SK-N-SH (cell line): ENCODE data around the gene SLCO3A1. TPM values are rescaled to one million over a fixed set of nuclear protein-coding genes. Genes with fewer than 3 reads are reported as not detected.

Experiments used
- CTCF ChIA-PET: fragments of 300-600, 350-600 bp; formaldehyde crosslinking; extraction: SDS; loops from one replicate; lab custom pipeline; 2021; lab: Yijun Ruan, JAX
- POLR2A ChIA-PET: fragments of 350-600 bp; sonication (Branson Sonifier 250); formaldehyde crosslinking; extraction: SDS; loops from one replicate; lab custom pipeline; 2020; ENCODE audit warnings: antibody characterized with exemption, inconsistent platforms; lab: Yijun Ruan, JAX
- DNase-seq: peaks from one replicate; pipeline ENCODE4 v3.0.0; 2012
- H2AFZ ChIP-seq: fragments of 200-600 bp; sonication (generic); 2 replicates; pipeline ENCODE4 v1.8.1; 2016; ENCODE audit warnings: antibody characterized with exemption, mild to moderate bottlenecking, low read depth
- H3F3A ChIP-seq: fragments of 200-600 bp; sonication (generic); replicated peaks from 2 replicates; pipeline ENCODE3; 2016; ENCODE audit warnings: antibody characterized with exemption, mild to moderate bottlenecking; ENCODE audit not compliant: insufficient read depth
- H3K27ac ChIP-seq, 2 experiments: fragments of 200-500 bp in 1 of 2; fragments of 200-600 bp in 1 of 2; sonication (Bioruptor generic) in 1 of 2; sonication (generic), shearing (Covaris generic) in 1 of 2; 2 replicates each; pipeline versions ENCODE4 v1.5.1 to v1.6.1; 2014 to 2016; ENCODE audit warnings: low read depth in 2 of 2, inconsistent platforms in 1 of 2, low read length in 1 of 2, mild to moderate bottlenecking in 1 of 2, mixed read lengths in 1 of 2
- H3K27me3 ChIP-seq: fragments of 200-600 bp; sonication (generic), shearing (Covaris generic); 2 replicates; pipeline ENCODE4 v1.6.1; 2016; ENCODE audit warnings: mixed run types; ENCODE audit not compliant: insufficient read depth
- H3K36me3 ChIP-seq, 2 experiments: fragments of 200-500 bp in 1 of 2; fragments of 200-600 bp in 1 of 2; sonication (Bioruptor generic) in 1 of 2; sonication (generic) in 1 of 2; replicated peaks in 1 of 2; 2 replicates each; pipeline versions ENCODE3 to v1.5.1; 2014 to 2016; ENCODE audit warnings: low read length in 1 of 2, mild to moderate bottlenecking in 1 of 2; ENCODE audit not compliant: insufficient read depth in 2 of 2, control insufficient read depth in 1 of 2
- H3K4me1 ChIP-seq, 2 experiments: fragments of 200-500 bp in 1 of 2; fragments of 200-600 bp in 1 of 2; sonication (Bioruptor generic) in 1 of 2; sonication (generic), shearing (Covaris generic) in 1 of 2; 2 replicates each; pipeline versions ENCODE4 v1.5.1 to v1.6.1; 2014 to 2016; ENCODE audit warnings: low read depth in 1 of 2, low read length in 1 of 2, mixed run types in 1 of 2; ENCODE audit not compliant: insufficient read depth in 2 of 2, control insufficient read depth in 1 of 2
- H3K4me2 ChIP-seq: fragments of 200-600 bp; sonication (generic), shearing (Covaris generic); 2 replicates; pipeline ENCODE4 v1.6.1; 2017; ENCODE audit warnings: mixed run types
- H3K4me3 ChIP-seq, 2 experiments: fragments of 200-500 bp in 1 of 2; fragments of 200-600 bp in 1 of 2; sonication (Bioruptor generic) in 1 of 2; sonication (generic), shearing (Covaris generic) in 1 of 2; 2 replicates each; pipeline versions ENCODE4 v1.5.1 to v1.8.1; 2014 to 2016; ENCODE audit warnings: low read depth in 2 of 2, inconsistent platforms in 1 of 2, low read length in 1 of 2, mild to moderate bottlenecking in 1 of 2, mixed read lengths in 1 of 2, moderate library complexity in 1 of 2
- H3K79me2 ChIP-seq: fragments of 200-600 bp; sonication (generic); 2 replicates; pipeline ENCODE4 v1.8.1; 2017; ENCODE audit warnings: mild to moderate bottlenecking; ENCODE audit not compliant: insufficient read depth
- H3K9ac ChIP-seq: fragments of 200-600 bp; sonication (generic); 2 replicates; pipeline ENCODE4 v1.6.1; 2017; ENCODE audit warnings: mixed run types
- H3K9me2 ChIP-seq: fragments of 200-600 bp; sonication (generic); 2 replicates; pipeline ENCODE4 v1.6.1; 2017; ENCODE audit warnings: mixed run types
- H3K9me3 ChIP-seq: fragments of 200-600 bp; sonication (generic); 2 replicates; pipeline ENCODE4 v1.6.1; 2017; ENCODE audit warnings: mixed run types, mild to moderate bottlenecking, moderate library complexity
- H4K20me1 ChIP-seq: fragments of 200-600 bp; sonication (generic); 2 replicates; pipeline ENCODE4 v1.6.1; 2017; ENCODE audit warnings: mild to moderate bottlenecking, mixed run types; ENCODE audit not compliant: insufficient read depth
- CTCF ChIP-seq: fragments of 200-600 bp; sonication (generic); IDR thresholded peaks from 2 replicates; pipeline ENCODE4 v1.6.1; 2017; ENCODE audit warnings: antibody characterized with exemption, mild to moderate bottlenecking, moderate library complexity
- EZH2phosphoT487 ChIP-seq: fragments of 200-600 bp; sonication (generic); IDR thresholded peaks from 2 replicates; pipeline ENCODE4 v1.6.1; 2017; ENCODE audit warnings: low read depth, mixed run types, mild to moderate bottlenecking, antibody characterized with exemption, moderate library complexity, borderline replicate concordance
- FOXJ3 ChIP-seq: sonication (generic); formaldehyde crosslinking; IDR thresholded peaks from 2 replicates; pipeline ENCODE4 v1.5.1; 2020; ENCODE audit warnings: mild to moderate bottlenecking, missing genetic modification reagents
- FOXM1 ChIP-seq: IDR thresholded peaks from 2 replicates; pipeline ENCODE4 v1.4.0; 2012; ENCODE audit warnings: low read depth, mild to moderate bottlenecking
- IRF3 ChIP-seq: fragments of 150-350 bp; IDR thresholded peaks from 2 replicates; pipeline ENCODE4 v1.6.1; 2016; ENCODE audit warnings: mild to moderate bottlenecking, low read depth, low read length
- JUND ChIP-seq: IDR thresholded peaks from 2 replicates; pipeline ENCODE4 v1.4.0; 2012
- NRF1 ChIP-seq: IDR thresholded peaks from 2 replicates; pipeline ENCODE4 v1.6.1; 2012; ENCODE audit warnings: low read depth, mild to moderate bottlenecking, low read length
- POLR2AphosphoS5 ChIP-seq: IDR thresholded peaks from 2 replicates; pipeline ENCODE4 v1.6.1; 2012; ENCODE audit warnings: low read depth, low read length
- RCOR1 ChIP-seq: fragments of 150-350 bp; IDR thresholded peaks from 2 replicates; pipeline ENCODE4 v1.6.1; 2017; ENCODE audit warnings: antibody characterized with exemption, low read length
- TCF12 ChIP-seq: IDR thresholded peaks from 2 replicates; pipeline ENCODE4 v1.4.0; 2012
- TEAD4 ChIP-seq: IDR thresholded peaks from 2 replicates; pipeline ENCODE4 v1.4.0; 2012; ENCODE audit warnings: mild to moderate bottlenecking, borderline replicate concordance; ENCODE audit not compliant: insufficient read depth
- USF2 ChIP-seq: fragments of 150-350 bp; IDR thresholded peaks from 2 replicates; pipeline ENCODE4 v1.6.1; 2017; ENCODE audit warnings: antibody characterized with exemption, low read length, low read depth, borderline replicate concordance
- YY1 ChIP-seq: IDR thresholded peaks from 2 replicates; pipeline ENCODE4 v1.4.0; 2012; ENCODE audit warnings: low read depth, mild to moderate bottlenecking
- WGBS: methylation state at CpG from one replicate; pipeline ENCODE4 v1.1.6; 2017; ENCODE audit warnings: low lambda C conversion rate; 5-methylcytosine and 5-hydroxymethylcytosine counted together
- polyA plus RNA-seq, 3 experiments: library from polyadenylated mRNA; depleted of rRNA; stranded (reverse); fragments of >200 nt; gene quantifications; 2 replicates each; pipeline ENCODE4 v1.2.3, GENCODE V29; 2012

SLCO3A1 gene
- polyA plus RNA-seq, 1 of the 3 experiments (the other 2 are of a cell fraction), result 19.7 TPM

GRCh38 chr15:92041371-92041770 lies 187.9 kb downstream of the SLCO3A1 start:
- H3K36me3 ChIP-seq, result no peaks in the 10 kb centered on the region
- H4K20me1 ChIP-seq, result no peaks in the 10 kb centered on the region
- H3K27me3 ChIP-seq, result no peaks in the 10 kb centered on the region
- no peaks in the 10 kb centered on the region for H3K9me3 ChIP-seq
- no peaks in the 10 kb centered on the region for H3K79me2 ChIP-seq
- H3F3A ChIP-seq, result no peaks in the 10 kb centered on the region
- no peak for TF ChIP-seq EZH2phosphoT487
- CTCF ChIA-PET, result interaction anchor here (0.7 to 1.1 kb wide), 2 partner anchors 13 to 36 kb away, joined by 3 to 5 read pairs; no protein-coding TSS in a partner anchor
- no peaks in the 10 kb centered on the region for H3K9me2 ChIP-seq
- WGBS, result 83% methylated on average over 4 of the region's 4 CpGs
- POLR2A ChIA-PET, result no interaction called here
- DNase-seq, result no peak
- peaks cover 0 to 3% of the 10 kb centered on the region in 2 experiments; a peak in 1 of 4 replicates for H3K4me1 ChIP-seq
- H2AFZ ChIP-seq, result no peak overlapping the region
- H3K27ac ChIP-seq, result no peak overlapping the region
- no peak overlapping the region for H3K4me3 ChIP-seq
- no peak overlapping the region for H3K4me2 ChIP-seq
- no peak overlapping the region for H3K9ac ChIP-seq

- Histone ChIP-seq H3K79me2 (no peaks in the 10 kb centered on the region), H4K20me1 (no peaks in the 10 kb centered on the region), H3K36me3 (no peaks in the 10 kb centered on the region), H3K4me2 (no peak overlapping the region), H3K9ac (no peak overlapping the region), H3F3A (no peaks in the 10 kb centered on the region), H3K9me2 (no peaks in the 10 kb centered on the region)
- POLR2A ChIA-PET, result no interaction called here
- DNase-seq, result no peak
- no peak for TF ChIP-seq FOXM1
- TF ChIP-seq USF2, result no peak
- TF ChIP-seq TEAD4, result no peak
- TF ChIP-seq NRF1, result no peak
- TF ChIP-seq RCOR1, result no peak
- TF ChIP-seq TCF12, result no peak
- no peak for TF ChIP-seq POLR2AphosphoS5
- TF ChIP-seq, all 33 proteins: peak for 0
- Histone ChIP-seq H3K27ac (no peak overlapping the region), H3K9me3 (no peaks in the 10 kb centered on the region), H3K4me3 (no peak overlapping the region), H3K27me3 (no peaks in the 10 kb centered on the region), H3K4me1 (peaks cover 0 to 3% of the 10 kb centered on the region in 2 experiments; a peak in 1 of 4 replicates), H2AFZ (no peak overlapping the region)
- CTCF ChIA-PET, result no interaction called here
- 71% methylated on average over 2 of the region's 3 CpGs for WGBS
Observed at GRCh38 chr15:92043283-92043682, 189.8 kb downstream of the SLCO3A1 start.

- H4K20me1 ChIP-seq, result no peaks in the 10 kb centered on the region
- no peak for DNase-seq
- no peaks in the 10 kb centered on the region for H3K79me2 ChIP-seq
- H3F3A ChIP-seq, result no peaks in the 10 kb centered on the region
- TF ChIP-seq YY1 (no peak), CTCF (no peak), RCOR1 (no peak), IRF3 (no peak), JUND (no peak), NRF1 (no peak), FOXJ3 (CRISPR knock-in tag) (no peak)
- POLR2A ChIA-PET, result no interaction called here
- H3K9me3 ChIP-seq, result no peaks in the 10 kb centered on the region
- peaks cover 0 to 5% of the 10 kb centered on the region in 2 experiments; a peak in 1 of 4 replicates for H3K4me1 ChIP-seq
- no peaks in the 10 kb centered on the region for H3K36me3 ChIP-seq
- no peak overlapping the region for H3K27ac ChIP-seq
- CTCF ChIA-PET, result no interaction called here
- no peaks in the 10 kb centered on the region for H3K9me2 ChIP-seq
- H3K27me3 ChIP-seq, result no peaks in the 10 kb centered on the region
- H2AFZ ChIP-seq, result no peak overlapping the region
- H3K4me2 ChIP-seq, result no peak overlapping the region
- 88% methylated on average over 10 of the region's 10 CpGs for WGBS
- no peak overlapping the region for H3K4me3 ChIP-seq
- H3K9ac ChIP-seq, result no peak overlapping the region
Observed at GRCh38 chr15:92044203-92044909, 190.8 kb downstream of the SLCO3A1 start.
